ENCODE measurements around the gene MAPKBP1.

The MAPKBP1 gene

GRCh38 chr15:41782371-41783282, 8.3 kb downstream of the MAPKBP1 start:
- no peak for DNase-seq (ENCODE audit: low spot score)

GRCh38 chr15:41783296-41783695, 9.0 kb downstream of the MAPKBP1 start:
- DNase-seq (ENCODE audit: low spot score) = no peak

- no peak for DNase-seq (ENCODE audit: low spot score)
Observed at GRCh38 chr15:41788262-41788661, 14.0 kb downstream of the MAPKBP1 start.

- no peak for DNase-seq (ENCODE audit: low spot score)
Observed at GRCh38 chr15:41789236-41789635, 15.0 kb downstream of the MAPKBP1 start.

- DNase-seq (ENCODE audit: low spot score) = no peak
Observed at GRCh38 chr15:41789662-41790061, 15.4 kb downstream of the MAPKBP1 start.

- DNase-seq (ENCODE audit: low spot score) = no peak
Observed at GRCh38 chr15:41790169-41790568, 15.9 kb downstream of the MAPKBP1 start.

GRCh38 chr15:41790756-41791546, 16.7 kb downstream of the MAPKBP1 start:
- DNase-seq (ENCODE audit: low spot score) = no peak

- DNase-seq (ENCODE audit: low spot score) = no peak
Observed at GRCh38 chr15:41791547-41791937, 17.3 kb downstream of the MAPKBP1 start.

- DNase-seq (ENCODE audit: low spot score) = no peak
Observed at GRCh38 chr15:41792000-41792637, 17.8 kb downstream of the MAPKBP1 start.

- DNase-seq (ENCODE audit: low spot score) = no peak
Observed at GRCh38 chr15:41794081-41794480, 19.8 kb downstream of the MAPKBP1 start.

- no peak for DNase-seq (ENCODE audit: low spot score)
Observed at GRCh38 chr15:41795996-41796856, 21.9 kb downstream of the MAPKBP1 start.

GRCh38 chr15:41797201-41797944, 23.1 kb downstream of the MAPKBP1 start:
- DNase-seq (ENCODE audit: low spot score) = no peak

- DNase-seq (ENCODE audit: low spot score) = no peak
Observed at GRCh38 chr15:41798607-41799487, 24.6 kb downstream of the MAPKBP1 start.

GRCh38 chr15:41799488-41799805, 25.2 kb downstream of the MAPKBP1 start:
- no peak for DNase-seq (ENCODE audit: low spot score)

GRCh38 chr15:41801185-41801584, 26.9 kb downstream of the MAPKBP1 start:
- no peak for DNase-seq (ENCODE audit: low spot score)

GRCh38 chr15:41801850-41802455, 27.7 kb downstream of the MAPKBP1 start:
- no peak for DNase-seq (ENCODE audit: low spot score)

GRCh38 chr15:41804361-41804760, 30.1 kb downstream of the MAPKBP1 start:
- DNase-seq (ENCODE audit: low spot score) = no peak

- no peak for DNase-seq (ENCODE audit: low spot score)
Observed at GRCh38 chr15:41804916-41805666, 30.8 kb downstream of the MAPKBP1 start.

- no peak for DNase-seq (ENCODE audit: low spot score)
Observed at GRCh38 chr15:41805711-41806110, 31.4 kb downstream of the MAPKBP1 start.
